Measurements from ENCODE around the gene ZNF362.

Gene ZNF362

DNA sequence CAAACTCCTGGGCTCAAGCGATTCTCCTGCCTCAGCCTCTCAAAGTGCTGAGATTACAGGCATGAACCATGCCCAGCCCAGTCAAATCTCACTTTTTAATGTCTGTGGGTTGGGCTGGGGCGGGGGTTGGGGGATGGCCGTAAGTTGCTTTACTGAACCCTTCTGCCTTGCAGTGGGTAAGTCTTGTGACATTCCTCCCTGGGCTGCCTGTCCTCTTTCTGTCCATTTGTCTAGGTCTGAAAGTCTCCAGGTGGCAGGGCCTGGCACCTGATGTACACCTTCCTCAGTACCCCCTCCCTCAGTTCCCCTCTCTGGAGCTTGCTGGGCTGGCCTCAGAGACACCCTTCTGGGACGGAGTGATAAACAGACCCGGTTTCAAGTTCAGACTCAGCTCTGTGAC lies 13.3 kb downstream of the ZNF362 start:
- no peak for DNase-seq

DNA sequence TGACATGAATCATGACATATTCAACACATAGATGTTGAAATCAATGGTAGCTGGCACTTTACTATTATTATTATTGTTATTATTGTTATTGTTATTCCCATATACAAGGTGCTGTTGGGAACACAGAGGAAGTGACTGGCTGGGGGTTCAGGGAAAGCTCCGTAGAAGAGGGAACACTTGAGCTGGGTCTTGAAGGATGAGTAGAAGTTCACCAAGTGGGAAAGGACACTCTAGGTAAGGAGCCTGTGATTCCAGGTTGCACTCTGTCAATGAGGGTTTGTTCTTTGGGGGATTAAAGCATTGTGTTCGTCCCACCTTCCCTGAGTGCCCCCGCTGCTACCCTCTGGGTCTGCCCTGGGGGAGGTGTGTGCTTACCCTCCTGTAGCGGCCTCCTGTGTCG lies 14.1 kb downstream of the ZNF362 start:
- DNase-seq, result no peak

DNA sequence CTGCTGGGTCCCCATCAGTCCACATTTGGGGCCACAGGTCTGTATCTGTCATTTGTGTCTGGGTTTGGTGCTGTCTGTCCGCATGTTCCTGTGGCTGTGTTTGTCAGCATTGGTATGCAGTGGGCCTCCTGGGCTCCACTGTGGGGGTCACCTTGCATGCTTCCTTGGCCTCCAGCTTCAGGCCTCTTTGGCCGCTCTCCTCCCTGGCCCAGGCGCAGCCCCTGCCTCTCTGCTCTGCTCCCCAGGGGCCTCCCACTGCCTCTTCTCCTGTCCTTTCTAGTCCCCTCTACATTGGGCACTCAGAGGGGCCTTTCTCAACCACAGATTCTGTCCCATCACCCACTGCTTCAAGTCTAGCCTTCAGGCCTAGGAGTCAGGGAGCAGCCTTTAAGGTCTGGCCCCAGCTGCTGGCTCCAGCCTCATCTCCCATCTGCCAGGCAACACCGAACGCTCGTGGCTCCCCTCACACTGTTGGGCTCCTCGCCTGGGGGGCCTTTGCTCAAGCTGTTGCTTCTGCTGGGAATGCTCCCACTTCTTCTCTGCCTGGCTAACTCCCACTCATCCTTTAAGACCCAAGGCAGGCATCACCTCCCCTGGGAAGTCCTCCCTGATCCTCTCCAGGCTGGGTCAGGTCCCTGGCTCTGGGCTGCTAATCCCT lies 14.6 kb downstream of the ZNF362 start:
- no peak for DNase-seq

DNA sequence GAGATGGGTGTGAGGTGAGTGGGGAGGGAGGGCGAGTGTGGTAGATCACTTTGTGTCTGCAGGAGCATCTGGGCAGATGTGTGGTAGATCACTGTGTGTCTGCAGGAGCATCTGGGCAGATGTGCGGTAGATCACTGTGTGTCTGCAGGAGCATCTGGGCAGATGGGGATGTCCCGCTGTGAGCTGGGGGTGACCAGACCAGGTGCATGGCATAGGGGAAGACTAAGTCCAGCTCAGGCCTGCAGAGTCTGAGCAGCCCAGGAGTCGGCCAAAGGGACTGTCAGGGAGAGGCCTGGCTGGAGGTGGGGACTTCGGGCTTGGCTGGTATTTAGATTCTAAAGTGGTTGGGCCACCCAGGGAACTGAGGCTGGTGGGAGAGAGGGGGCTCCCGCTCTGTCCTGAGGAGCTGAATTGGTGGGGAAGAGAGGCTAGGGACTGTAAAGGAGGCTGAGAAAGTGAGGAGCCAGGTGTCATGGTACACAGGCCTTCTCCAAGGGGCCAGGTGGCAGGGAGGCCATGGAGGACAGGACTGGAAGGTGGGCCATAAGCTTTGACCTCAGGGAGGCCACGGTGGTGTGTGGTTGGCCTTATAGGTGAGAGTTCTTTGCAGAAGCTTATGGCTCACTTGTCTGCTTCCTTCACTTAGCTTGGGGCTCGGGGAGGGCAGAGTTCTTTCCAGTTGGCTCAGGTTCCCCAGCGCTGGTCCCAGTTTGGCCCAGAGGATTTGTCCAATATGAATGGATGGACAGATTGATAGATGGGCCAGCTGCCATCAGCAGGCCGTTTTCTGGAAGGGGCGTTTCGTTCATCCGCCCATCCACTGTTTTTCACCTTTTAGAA lies 15.6 kb downstream of the ZNF362 start:
- no peak for DNase-seq

DNA sequence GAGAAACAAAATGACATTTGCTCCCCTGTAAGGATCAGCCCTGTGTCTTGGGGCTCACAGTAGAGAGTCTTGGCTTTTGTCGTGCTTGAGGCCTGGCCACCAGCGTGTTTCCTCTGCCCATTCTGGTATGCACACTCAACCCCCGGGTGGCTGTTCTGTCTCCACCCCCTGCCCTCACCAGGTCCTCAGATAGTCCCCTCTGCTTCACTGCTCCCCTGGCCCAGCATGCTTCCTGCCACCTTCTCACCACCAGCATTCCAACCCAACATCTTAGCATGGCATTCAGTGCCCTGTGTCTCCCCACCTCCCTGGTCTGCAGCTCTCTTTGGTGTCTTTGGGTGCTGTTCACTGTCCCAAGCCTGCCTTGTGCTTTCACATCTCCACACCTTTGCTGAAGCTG lies 16.2 kb downstream of the ZNF362 start:
- DNase-seq, result no peak

DNA sequence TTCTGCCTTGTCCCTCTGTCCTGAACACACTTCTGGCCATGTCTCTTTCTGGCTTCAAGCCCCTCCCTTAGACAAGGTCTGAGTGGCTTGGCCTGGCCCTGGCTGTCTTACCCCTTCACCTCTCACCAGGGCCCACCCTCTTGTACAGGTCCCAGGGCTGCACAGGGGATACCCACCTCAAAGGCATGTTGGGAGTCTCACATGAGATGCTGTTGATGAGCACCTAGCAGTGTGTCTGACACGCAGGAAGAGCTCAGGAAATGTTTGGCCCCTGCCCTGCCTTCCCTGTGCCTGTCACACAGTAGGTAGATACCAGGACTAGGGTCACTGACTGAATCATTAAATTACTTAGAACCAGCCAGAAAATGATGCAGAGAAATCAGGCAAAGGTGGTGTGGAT lies 16.6 kb downstream of the ZNF362 start:
- DNase-seq, result no peak

DNA sequence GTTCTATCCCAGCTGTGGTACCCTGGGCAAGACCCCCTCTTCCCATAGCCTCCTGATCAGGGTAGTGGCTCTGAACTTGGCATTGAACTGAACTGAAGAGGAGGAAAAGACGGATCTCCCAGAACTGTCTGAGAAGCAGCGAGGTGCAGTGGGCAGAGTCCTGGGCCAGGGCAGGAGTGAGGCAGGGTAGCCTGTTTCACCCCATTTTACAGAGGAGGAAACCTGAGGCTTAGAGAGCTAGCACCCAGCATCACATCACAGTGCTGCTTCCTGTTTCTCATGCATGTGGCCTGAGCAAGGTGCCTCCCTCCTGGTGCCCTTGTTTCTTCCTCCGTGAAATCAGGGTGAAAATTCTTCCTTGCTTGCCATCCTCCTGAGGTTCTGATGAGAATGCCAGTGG lies 17.1 kb downstream of the ZNF362 start:
- DNase-seq, result no peak

DNA sequence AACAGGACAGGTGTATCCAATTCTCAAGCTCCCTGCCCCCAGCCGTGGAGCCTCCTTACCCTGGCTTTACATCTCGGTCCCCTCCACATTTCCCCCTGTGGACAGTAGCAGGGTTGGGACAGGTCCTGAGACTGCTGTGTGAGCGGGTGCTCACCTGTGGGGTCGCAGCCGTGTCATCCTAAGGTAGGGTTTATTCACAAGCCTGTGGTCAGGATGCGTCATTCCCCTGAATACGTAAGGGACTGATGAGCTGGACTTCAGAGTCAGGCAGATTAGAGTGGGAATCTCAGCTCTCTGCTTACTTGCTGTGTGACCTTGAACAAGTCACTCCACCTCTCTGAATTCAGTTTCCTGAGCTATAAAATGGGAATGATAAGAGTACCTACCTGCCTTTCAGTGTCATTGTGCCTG lies 17.7 kb downstream of the ZNF362 start:
- no peak for DNase-seq

DNA sequence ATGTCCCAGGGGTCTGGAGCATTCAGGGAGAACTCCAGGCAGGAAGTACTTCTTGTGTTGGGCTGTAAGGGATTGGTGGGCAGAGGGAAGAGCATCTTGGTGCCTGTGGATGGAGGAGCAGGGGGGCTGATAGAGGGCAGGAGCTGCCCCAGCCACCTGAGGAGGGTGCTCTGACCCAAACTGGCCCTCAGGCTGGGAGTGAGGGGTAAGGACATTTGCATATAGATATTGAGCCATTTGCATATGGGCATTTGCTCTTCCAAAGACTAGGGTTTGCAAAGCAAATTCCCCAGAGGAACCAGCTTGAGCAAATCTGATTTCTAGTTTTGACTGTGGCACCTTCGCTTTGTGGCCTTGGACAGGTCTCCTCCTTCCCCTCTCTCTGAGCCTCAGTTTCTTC lies 18.2 kb downstream of the ZNF362 start:
- no peak for DNase-seq

DNA sequence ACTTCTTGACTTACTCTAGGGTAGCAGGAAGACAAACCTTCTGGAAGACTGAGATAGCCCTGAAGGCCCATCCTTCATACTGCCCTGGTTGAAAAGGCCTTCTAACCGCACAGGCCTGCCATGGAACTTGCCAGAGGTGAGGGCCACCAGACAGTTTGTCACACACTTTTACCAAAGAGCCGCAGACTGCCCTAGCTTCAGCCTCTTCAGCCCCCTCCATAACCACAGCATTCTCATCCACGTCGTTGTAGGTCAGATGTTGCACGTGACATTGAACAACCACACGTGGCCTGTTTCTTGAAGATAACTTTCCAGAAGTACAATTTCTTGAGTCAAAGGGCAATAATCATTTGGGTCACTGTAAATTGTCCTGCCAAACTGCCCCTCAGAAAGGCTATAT lies 18.9 kb downstream of the ZNF362 start:
- DNase-seq, result no peak

DNA sequence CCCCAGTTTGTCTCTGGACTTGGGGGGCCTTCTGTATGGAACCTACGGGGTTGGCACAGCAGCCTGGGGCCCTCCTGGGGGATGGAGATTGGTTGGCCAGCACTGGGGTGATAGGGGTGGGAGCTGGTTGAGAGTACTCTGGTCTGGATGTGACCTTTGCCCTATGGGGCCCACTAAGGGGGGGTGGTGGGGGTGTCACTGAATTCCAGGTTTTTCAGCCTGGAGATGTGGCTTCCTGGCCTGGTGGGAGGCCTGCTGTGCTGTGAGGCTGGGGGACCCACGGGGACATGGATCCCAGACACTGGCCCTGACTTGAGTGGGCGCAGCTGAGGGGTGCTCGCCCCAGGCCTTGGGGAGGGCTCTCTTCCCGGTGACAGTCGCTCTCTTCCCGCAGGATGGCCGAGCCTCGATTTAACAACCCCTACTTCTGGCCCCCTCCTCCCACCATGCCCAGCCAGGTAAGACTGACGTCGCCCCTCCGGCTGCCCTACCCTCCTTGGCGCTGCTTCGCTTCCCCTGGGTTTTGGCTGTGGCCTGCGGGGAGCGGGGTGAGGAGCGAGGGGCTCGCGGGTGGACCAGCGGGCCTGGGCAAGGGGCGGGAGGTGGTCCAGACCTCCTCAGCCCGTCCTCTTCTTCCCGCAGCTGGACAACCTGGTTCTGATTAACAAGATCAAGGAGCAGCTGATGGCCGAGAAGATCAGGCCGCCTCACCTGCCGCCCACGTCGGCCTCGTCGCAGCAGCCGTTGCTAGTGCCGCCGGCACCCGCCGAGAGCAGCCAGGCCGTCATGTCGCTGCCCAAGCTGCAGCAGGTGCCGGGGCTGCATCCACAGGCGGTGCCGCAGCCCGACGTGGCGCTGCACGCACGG lies 19.6 kb downstream of the ZNF362 start:
- DNase-seq, result no peak

DNA sequence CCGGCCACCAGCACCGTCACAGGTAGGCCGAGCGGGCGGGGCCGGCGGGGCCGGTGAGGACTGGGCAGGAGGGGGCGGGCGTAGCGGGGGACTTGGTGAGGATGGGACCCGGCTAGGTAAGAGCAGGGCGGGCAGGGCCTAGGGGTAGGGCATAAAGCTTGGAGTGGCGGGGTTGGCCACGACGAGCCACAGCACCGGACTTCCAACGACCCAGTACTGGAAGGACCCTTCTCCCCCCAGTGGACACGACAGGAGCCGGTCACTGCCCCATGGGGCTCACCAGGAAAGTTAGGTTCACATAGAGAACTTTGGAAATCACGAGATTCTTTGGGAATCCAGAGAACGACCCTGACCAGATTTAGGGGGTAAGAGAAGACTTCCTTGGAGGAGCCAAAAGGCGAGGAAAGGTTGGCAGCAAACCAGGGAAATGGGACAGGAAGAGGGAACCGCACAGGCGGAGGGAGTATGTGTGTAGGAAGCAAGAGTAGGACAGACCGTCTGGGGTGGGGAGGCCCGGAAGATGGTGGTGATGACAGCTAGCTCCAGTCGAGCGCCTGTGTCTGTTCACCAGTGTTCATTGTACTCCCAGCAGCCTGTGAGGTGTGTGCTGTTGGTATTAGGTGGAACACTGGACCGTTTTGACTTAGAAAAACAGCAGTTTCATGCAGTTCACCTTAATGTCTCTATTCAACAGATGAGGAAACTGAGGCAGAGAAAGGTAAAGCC lies 20.4 kb downstream of the ZNF362 start:
- no peak for DNase-seq

DNA sequence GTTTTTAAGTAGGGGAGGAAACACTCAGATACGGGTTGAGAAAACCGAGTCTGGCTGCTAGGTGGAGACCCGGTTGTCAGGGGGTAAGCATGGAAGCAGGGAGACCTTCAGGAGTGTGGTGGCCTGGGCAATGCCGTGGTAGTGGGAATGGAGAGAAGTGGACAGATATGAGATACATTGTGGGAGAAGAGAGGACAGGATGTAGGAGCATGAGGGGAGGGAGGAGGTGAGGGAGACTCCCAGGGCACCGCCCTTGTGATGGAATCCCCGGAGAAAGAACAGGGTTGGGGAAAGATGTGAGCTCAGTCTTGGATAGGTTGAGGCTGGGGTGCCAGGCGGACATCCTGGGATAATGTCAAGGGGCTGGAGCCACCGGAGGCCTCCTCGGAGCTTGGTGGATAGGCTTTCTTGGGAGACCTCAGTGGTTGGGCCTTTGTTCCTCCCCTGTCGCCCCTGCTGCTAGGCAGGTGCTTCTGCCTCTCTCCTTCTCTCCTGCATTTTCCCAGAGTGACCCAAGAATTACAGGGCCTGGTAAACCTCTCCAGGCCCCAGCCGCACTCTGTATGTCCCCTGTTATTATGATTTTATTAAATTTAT lies 21.3 kb downstream of the ZNF362 start:
- DNase-seq, result no peak

DNA sequence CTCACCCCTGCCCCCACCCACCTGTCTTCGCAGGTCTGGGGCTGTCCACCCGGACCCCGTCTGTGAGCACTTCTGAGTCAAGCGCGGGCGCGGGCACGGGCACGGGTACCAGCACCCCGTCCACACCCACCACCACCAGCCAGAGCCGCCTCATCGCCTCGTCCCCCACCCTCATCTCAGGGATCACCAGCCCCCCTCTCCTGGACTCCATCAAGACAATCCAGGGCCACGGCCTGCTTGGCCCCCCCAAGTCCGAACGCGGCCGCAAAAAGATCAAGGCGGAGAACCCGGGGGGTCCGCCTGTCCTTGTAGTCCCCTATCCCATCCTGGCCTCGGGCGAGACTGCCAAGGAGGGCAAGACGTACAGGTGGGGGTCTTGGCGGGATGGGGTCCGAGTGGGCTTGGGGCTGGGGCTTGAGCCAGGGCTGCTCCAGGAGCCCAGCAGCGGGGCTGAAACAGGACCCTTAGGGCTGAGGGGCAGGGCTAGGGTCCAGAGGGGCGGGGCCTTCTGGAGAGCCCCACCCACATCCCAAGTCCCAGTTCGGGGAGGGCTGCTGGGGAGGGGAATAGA lies 23.9 kb downstream of the ZNF362 start:
- DNase-seq, result no peak

DNA sequence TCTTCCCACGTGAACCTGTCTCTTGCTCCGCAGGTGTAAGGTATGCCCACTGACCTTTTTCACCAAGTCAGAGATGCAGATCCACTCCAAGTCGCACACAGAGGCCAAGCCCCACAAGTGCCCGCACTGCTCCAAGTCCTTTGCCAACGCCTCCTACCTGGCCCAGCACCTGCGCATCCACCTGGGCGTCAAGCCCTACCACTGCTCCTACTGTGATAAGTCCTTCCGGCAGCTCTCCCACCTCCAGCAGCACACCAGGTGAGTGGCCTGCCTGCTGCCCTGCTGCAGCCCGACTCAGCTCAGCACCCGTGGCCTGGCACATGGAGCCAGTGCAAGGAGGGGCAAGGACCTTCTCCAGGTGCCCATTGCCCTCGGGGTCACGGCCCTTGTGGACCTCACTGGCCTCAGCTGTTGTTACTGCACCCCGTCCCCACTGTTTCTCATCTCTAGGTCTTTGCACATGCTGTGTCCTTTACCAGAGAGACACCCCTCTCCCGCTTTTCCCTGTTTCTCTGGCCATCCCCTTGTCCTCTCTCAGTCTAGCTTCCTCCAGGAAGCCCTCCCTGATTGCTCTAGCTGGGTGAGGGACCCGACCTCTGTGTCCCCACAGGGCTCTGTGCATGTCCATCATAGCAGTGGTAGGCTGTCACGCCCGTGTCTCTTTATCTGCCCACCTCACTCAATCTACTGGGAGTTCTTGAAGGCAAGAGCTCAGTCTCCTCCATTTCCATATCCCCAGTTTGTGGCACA lies 25.4 kb downstream of the ZNF362 start:
- DNase-seq, result no peak

DNA sequence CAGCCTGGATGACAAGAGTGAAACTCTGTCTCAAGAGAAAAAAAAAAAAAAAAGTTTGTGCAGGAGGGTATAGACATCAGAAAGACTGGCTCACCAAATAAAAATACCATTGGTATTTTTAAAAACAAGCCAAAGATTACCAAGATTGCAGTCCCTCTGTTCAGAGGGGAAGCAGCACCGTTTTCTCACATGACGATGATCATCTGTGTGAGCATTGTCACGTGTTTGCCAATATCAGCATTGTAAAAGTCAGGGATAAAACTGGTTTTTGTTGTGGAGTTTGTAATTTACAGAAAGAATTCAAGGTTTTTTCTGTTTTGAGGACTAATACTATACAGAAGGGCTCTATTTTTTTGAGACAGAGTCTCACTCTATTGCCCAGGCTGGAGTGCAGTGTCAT lies 26.5 kb downstream of the ZNF362 start:
- DNase-seq, result no peak

DNA sequence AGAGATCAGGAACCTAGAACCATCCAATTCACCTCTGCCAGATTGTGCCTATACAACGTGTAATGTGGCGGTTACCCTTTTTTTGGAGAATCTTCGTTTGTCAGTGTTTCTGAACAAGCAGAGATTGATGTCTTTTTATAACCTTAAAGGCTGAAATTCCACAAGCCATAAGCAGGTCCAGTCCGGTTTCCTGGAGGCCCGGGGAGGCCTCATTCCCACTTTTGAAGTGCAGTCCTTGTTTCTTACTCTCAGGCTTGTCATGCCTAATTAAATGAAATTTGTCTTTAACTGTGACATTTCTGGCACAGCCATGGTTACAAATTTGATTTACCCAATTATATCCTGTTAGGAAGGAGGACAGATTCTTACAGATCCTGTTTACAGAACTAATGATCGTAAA lies 27.8 kb downstream of the ZNF362 start:
- DNase-seq, result no peak

DNA sequence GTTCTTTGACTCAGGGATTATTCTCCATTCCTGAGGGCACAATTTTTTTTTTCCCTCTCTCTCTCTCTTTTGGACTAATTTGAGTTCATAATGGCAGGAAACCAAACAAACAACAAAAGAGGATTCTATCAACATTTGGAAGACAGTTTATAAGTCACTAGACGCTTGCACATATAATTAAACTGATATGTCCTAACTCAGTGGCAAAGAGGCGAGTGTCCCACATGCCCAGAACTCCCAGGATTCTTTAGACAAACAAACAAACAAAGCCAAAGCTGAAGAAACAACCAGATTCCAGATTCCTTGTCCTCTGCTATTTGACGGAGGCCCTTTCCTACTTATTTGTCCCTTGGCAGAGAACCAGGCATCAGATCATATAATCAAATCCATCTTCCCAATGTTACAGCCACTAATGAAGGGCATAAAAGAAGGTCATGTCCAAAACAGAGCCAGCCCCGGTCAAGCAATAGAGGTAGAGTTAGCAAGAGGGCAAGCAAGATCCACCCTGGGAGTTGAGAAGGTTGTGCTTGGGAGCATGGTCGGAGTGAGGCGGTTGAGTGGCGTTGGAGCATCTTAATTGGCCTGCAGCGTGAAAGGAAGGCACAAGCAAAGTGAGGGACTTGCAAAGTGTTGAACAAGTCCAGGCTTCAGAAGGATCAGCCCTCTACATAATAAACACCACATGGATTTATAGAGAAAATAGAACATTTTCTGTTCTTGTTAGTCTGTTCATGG lies 30.3 kb downstream of the ZNF362 start:
- no peak for DNase-seq

DNA sequence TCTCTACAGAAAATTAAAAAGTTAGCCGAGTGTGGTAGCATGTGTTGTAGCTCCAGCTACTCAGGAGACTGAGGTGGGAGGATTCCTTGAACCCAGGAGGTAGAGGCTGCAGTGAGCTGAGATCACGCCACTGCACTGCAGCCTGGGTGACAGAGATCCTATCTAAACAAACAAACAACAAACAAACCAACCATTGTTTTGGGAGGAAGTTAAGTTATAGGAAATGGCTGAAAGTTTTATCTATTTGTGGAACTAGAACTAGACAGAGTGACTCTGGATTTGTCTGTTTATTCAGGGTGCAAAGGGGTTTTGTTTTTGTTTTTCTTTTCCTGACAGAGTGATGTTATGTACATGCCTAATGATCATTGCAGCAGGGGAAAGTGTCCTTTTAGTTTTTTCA lies 31.0 kb downstream of the ZNF362 start:
- DNase-seq, result no peak

DNA sequence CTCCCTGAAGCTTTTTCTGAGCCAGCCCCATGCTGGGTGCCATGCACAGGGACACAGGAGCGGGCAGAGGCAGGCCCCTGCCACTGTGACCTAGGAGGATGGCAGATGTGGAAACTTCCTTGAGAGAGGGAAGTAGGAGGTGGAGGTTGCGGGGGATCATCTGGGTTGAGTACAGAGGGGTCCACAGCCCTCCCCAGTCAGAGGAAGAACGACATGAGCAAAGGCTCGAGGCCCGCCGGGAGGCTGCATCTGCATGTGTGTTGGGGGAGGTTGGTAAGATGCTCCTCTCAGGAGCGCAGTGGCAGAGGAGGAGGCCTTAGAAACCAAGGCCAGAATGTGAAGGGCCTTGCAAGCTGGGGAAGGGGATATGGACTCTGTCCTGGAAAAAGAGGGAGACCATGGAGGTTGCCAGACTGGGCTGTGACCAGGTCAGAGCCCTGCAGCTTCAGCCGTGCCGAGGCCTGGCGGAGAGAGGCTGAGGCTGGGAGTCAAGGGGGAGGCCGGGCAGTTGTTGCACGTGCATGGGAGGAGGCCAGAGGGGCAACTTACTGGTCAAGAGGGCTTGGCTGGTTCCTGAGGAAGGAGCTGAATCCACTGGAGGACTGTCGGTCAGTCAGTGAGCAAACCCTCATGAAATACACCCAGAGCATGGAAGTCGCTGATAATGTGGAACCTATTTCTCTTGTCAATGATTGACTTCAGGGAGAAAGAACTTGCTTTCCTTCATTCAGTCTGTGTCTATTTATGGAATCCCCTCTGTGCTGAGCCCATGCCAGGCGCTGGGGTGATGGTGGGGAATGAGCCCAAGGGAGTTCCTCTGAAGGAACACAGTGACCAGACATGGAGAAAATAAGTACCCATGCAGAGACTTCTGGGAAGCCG lies 32.9 kb downstream of the ZNF362 start:
- no peak for DNase-seq
